WERI-Rb-1 (cell line): Measurements from ENCODE around the gene TRMT11.

ENCODE experiments used
- DNase-seq: peaks from one replicate; pipeline ENCODE4 v3.0.0-alpha.2; 2020
- H3K27ac ChIP-seq: fragments of 250-450 bp; sonication (Bioruptor Pico); 2 replicates; pipeline ENCODE4 v1.5.1; 2020; ENCODE audit warnings: mild to moderate bottlenecking, moderate library complexity
- H3K27me3 ChIP-seq: fragments of 250-450 bp; sonication (Bioruptor Pico); 2 replicates; pipeline ENCODE4 v1.5.1; 2021; ENCODE audit warnings: mild to moderate bottlenecking, low read depth, moderate library complexity; ENCODE audit not compliant: insufficient read depth, severe bottlenecking
- H3K36me3 ChIP-seq: fragments of 250-450 bp; sonication (Bioruptor Pico); 2 replicates; pipeline ENCODE4 v1.5.1; 2020; ENCODE audit warnings: mild to moderate bottlenecking, moderate library complexity
- H3K4me3 ChIP-seq: 2 replicates; pipeline ENCODE4 v1.5.1; 2011; ENCODE audit warnings: low read depth, mild to moderate bottlenecking, control low read depth, low read length
- H3K9me3 ChIP-seq: fragments of 250-450 bp; sonication (Bioruptor Pico); 2 replicates; pipeline ENCODE4 v1.5.1; 2021; ENCODE audit warnings: mild to moderate bottlenecking, moderate library complexity; ENCODE audit not compliant: severe bottlenecking
- CTCF ChIP-seq: IDR thresholded peaks from 2 replicates; pipeline ENCODE4 v1.5.1; 2011; ENCODE audit warnings: low read depth, mild to moderate bottlenecking, control low read depth, inconsistent platforms, low read length

TRMT11 gene

GRCh38 chr6:126064257-126064747 is 78.0 kb downstream of the TRMT11 start:
- TF ChIP-seq CTCF: no peak
- DNase-seq: no peak
- H3K9me3 ChIP-seq: no peaks in the 10 kb centered on the region
- H3K27me3 ChIP-seq: no peaks in the 10 kb centered on the region
- no peaks in the 10 kb centered on the region for H3K36me3 ChIP-seq
- H3K4me3 ChIP-seq: no peak overlapping the region
- H3K27ac ChIP-seq: no peak overlapping the region

- no peaks in the 10 kb centered on the region for H3K9me3 ChIP-seq
- no peaks in the 10 kb centered on the region for H3K36me3 ChIP-seq
- TF ChIP-seq CTCF: no peak
- H3K27ac ChIP-seq: no peak overlapping the region
- DNase-seq: no peak
- H3K4me3 ChIP-seq: no peak overlapping the region
- H3K27me3 ChIP-seq: no peaks in the 10 kb centered on the region
These were observed 78.5 kb downstream of the TRMT11 start for GRCh38 chr6:126064748-126065401.

GRCh38 chr6:126066053-126067048 is 80.0 kb downstream of the TRMT11 start:
- no peak for TF ChIP-seq CTCF
- DNase-seq: no peak

GRCh38 chr6:126067073-126067472 is 80.7 kb downstream of the TRMT11 start:
- Histone ChIP-seq H3K4me3 (no peak overlapping the region), H3K9me3 (no peaks in the 10 kb centered on the region), H3K36me3 (no peaks in the 10 kb centered on the region), H3K27me3 (no peaks in the 10 kb centered on the region), H3K27ac (no peak overlapping the region)
- no peak for DNase-seq
- no peak for TF ChIP-seq CTCF

More at GRCh38 chr6:126066053-126067048, 80.0 kb downstream of the TRMT11 start:
- Histone ChIP-seq H3K27me3 (no peaks in the 10 kb centered on the region), H3K4me3 (no peak overlapping the region), H3K36me3 (no peaks in the 10 kb centered on the region), H3K9me3 (no peaks in the 10 kb centered on the region), H3K27ac (no peak overlapping the region)

- no peak for TF ChIP-seq CTCF
- DNase-seq: no peak
- no peak overlapping the region for H3K4me3 ChIP-seq
- no peaks in the 10 kb centered on the region for H3K27me3 ChIP-seq
- no peak overlapping the region for H3K27ac ChIP-seq
- H3K36me3 ChIP-seq: no peaks in the 10 kb centered on the region; the same call in 1 of the 2 replicates
- no peaks in the 10 kb centered on the region for H3K9me3 ChIP-seq
These were observed 83.1 kb downstream of the TRMT11 start for GRCh38 chr6:126069449-126069848.
